ENCODE measurements around the gene CLK1. TPM values are rescaled to one million over a fixed set of nuclear protein-coding genes. Genes with fewer than 3 reads are reported as not detected.

The CLK1 gene
- total and polyA plus RNA-seq, 9 of the 15 experiments (the other 6 are each of a cell fraction or from before 2014, with no cell fraction given): 29.3 to 99.2 (median 47.0) TPM

DNA sequence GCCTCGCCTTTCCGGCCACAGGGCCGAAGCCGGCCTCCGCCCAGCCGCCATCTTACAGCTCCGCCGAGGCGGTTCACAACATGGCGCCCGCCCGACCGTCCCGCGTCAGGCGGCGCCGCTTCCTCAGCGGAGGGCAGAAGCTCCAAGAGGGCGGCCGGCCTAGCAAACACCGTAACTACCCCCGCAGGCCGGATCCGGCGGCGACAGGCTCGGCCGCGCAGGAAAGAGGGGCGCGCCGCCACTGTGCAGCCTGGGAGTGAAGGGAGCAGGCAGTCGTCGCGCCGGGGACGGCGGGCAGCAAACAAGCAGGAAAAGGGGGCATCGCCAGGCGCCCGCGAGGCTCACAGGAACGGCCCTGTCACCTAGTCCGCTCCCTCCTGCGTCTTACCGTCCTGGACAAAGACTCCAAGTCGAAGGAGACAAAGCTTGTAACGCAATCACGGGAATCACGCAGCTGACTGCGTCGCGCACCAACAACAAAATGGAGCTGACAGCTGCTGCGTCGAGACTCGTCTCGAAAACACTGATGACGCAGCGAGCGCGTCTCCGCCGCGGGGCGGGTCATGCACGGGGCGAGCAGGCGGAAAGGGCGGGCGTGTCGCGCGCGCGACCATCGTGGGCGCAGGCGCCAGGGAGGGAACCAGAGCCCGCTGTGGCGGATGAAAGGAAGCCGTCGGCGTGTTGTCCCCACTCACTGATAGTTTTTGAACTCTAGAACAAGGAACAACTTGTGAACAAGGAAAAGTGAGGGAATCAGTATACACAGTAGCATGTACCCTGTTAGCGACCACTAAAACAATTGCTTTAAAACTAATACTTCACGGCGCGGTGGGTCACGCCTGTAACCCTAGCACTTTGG is at the start of gene CLK1 (continued):
- TF ChIP-seq SAFB (IDR thresholded peaks at IDR 0.05; ENCODE audit: borderline replicate concordance, low read depth, low read length) (peak; percentile 88), ZNF143 (CRISPR knock-in tag; IDR thresholded peaks at IDR 0.05) (no peak; the same call in 1 of the 2 replicates), POLR3G (IDR thresholded peaks at IDR 0.05; ENCODE audit: extremely low read depth, insufficient read length, insufficient replicate concordance) (no peak), BMI1 (IDR thresholded peaks at IDR 0.05; ENCODE audit: low read length) (no peak), CAMTA2 (CRISPR knock-in tag; conservative IDR thresholded peaks at IDR 0.05) (no peak), PYGO2 (tag; IDR thresholded peaks at IDR 0.05) (no peak), ZNF253 (CRISPR knock-in tag; conservative IDR thresholded peaks at IDR 0.05) (no peak), KAT7 (CRISPR knock-in tag; IDR thresholded peaks at IDR 0.05; ENCODE audit: borderline replicate concordance) (peak; percentile 99), CBFA2T3 (IDR thresholded peaks at IDR 0.05) (no peak), HMGN3 (IDR thresholded peaks at IDR 0.05; ENCODE audit: borderline replicate concordance, extremely low read depth, insufficient read length, low read depth, low read length) (peak; percentile 46), HDAC2 (IDR thresholded peaks at IDR 0.05) (no peak), RFX5 (IDR thresholded peaks at IDR 0.05; ENCODE audit: low read depth, low read length) (no peak), ZSCAN32 (CRISPR knock-in tag; IDR thresholded peaks at IDR 0.05) (no peak), NFE2 (IDR thresholded peaks at IDR 0.05; ENCODE audit: low read depth) (peak; percentile 43; the same call in 1 of the 2 replicates), HNRNPL (IDR thresholded peaks at IDR 0.05; ENCODE audit: low read depth, low read length) (no peak), TRIM24 (IDR thresholded peaks at IDR 0.05) (no peak), POLR2G (IDR thresholded peaks at IDR 0.05; ENCODE audit: low read depth, low read length) (peak; percentile 99), PHF20 (IDR thresholded peaks at IDR 0.05; ENCODE audit: partially characterized antibody) (no peak)
- TF ChIP-seq, protein P1, sequence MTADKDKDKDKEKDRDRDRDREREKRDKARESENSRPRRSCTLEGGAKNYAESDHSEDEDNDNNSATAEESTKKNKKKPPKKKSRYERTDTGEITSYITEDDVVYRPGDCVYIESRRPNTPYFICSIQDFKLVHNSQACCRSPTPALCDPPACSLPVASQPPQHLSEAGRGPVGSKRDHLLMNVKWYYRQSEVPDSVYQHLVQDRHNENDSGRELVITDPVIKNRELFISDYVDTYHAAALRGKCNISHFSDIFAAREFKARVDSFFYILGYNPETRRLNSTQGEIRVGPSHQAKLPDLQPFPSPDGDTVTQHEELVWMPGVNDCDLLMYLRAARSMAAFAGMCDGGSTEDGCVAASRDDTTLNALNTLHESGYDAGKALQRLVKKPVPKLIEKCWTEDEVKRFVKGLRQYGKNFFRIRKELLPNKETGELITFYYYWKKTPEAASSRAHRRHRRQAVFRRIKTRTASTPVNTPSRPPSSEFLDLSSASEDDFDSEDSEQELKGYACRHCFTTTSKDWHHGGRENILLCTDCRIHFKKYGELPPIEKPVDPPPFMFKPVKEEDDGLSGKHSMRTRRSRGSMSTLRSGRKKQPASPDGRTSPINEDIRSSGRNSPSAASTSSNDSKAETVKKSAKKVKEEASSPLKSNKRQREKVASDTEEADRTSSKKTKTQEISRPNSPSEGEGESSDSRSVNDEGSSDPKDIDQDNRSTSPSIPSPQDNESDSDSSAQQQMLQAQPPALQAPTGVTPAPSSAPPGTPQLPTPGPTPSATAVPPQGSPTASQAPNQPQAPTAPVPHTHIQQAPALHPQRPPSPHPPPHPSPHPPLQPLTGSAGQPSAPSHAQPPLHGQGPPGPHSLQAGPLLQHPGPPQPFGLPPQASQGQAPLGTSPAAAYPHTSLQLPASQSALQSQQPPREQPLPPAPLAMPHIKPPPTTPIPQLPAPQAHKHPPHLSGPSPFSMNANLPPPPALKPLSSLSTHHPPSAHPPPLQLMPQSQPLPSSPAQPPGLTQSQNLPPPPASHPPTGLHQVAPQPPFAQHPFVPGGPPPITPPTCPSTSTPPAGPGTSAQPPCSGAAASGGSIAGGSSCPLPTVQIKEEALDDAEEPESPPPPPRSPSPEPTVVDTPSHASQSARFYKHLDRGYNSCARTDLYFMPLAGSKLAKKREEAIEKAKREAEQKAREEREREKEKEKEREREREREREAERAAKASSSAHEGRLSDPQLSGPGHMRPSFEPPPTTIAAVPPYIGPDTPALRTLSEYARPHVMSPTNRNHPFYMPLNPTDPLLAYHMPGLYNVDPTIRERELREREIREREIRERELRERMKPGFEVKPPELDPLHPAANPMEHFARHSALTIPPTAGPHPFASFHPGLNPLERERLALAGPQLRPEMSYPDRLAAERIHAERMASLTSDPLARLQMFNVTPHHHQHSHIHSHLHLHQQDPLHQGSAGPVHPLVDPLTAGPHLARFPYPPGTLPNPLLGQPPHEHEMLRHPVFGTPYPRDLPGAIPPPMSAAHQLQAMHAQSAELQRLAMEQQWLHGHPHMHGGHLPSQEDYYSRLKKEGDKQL (CRISPR knock-in tag; IDR thresholded peaks at IDR 0.05; ENCODE audit: borderline replicate concordance): no peak; the same call in 1 of the 2 replicates
- TF ChIP-seq, protein P2, sequence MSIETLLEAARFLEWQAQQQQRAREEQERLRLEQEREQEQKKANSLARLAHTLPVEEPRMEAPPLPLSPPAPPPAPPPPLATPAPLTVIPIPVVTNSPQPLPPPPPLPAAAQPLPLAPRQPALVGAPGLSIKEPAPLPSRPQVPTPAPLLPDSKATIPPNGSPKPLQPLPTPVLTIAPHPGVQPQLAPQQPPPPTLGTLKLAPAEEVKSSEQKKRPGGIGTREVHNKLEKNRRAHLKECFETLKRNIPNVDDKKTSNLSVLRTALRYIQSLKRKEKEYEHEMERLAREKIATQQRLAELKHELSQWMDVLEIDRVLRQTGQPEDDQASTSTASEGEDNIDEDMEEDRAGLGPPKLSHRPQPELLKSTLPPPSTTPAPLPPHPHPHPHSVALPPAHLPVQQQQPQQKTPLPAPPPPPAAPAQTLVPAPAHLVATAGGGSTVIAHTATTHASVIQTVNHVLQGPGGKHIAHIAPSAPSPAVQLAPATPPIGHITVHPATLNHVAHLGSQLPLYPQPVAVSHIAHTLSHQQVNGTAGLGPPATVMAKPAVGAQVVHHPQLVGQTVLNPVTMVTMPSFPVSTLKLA (conservative IDR thresholded peaks at IDR 0.05): peak; percentile 74 to 84; a peak in 3 of 4 replicates
- TF ChIP-seq, protein P3, sequence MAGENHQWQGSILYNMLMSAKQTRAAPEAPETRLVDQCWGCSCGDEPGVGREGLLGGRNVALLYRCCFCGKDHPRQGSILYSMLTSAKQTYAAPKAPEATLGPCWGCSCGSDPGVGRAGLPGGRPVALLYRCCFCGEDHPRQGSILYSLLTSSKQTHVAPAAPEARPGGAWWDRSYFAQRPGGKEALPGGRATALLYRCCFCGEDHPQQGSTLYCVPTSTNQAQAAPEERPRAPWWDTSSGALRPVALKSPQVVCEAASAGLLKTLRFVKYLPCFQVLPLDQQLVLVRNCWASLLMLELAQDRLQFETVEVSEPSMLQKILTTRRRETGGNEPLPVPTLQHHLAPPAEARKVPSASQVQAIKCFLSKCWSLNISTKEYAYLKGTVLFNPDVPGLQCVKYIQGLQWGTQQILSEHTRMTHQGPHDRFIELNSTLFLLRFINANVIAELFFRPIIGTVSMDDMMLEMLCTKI (IDR thresholded peaks at IDR 0.05; ENCODE audit: partially characterized antibody): no peak

Measured in K562 (cell line).